ENCODE measurements around the gene AP3S1.

DNA sequence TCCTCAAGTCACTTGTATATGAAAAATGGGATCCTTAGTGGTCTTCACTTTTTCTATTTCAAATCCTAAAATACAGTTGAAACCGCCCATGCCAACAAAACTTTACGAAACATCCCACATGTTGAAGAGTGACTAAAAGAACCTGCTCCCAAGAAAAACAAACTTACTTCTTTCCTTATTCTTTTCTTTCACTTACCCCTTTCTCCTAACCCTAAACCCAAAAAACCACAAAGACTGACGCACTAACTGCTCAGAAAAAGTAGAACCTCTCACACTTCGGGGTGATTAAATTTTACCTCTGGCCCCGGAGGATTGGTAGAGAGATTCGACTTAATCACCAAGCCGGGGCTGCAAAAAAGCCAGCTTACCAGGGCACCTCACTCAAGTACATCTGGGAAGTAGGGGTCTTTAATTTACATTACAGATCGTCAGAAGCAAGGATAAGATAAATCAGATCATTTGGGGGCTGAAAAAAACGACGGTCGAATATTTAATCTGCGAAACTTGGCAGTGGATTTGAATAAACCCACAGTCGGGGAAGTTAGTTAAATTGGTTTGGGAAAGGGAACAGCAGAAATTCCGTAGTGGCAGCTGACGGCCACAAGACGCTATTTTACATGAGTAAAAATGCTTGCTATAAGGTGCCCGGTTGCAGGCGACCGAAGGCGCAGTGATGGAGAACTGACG is 26.6 kb upstream of the AP3S1 start:
- TF ChIP-seq, protein P1, sequence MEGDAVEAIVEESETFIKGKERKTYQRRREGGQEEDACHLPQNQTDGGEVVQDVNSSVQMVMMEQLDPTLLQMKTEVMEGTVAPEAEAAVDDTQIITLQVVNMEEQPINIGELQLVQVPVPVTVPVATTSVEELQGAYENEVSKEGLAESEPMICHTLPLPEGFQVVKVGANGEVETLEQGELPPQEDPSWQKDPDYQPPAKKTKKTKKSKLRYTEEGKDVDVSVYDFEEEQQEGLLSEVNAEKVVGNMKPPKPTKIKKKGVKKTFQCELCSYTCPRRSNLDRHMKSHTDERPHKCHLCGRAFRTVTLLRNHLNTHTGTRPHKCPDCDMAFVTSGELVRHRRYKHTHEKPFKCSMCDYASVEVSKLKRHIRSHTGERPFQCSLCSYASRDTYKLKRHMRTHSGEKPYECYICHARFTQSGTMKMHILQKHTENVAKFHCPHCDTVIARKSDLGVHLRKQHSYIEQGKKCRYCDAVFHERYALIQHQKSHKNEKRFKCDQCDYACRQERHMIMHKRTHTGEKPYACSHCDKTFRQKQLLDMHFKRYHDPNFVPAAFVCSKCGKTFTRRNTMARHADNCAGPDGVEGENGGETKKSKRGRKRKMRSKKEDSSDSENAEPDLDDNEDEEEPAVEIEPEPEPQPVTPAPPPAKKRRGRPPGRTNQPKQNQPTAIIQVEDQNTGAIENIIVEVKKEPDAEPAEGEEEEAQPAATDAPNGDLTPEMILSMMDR (IDR thresholded peaks at IDR 0.05) = no peak
- no peak for TF ChIP-seq POLR2A (IDR thresholded peaks at IDR 0.05)

All from stomach (tissue), 4 donors.